ENCODE results near the gene BABAM2.

The BABAM2 gene

DNA sequence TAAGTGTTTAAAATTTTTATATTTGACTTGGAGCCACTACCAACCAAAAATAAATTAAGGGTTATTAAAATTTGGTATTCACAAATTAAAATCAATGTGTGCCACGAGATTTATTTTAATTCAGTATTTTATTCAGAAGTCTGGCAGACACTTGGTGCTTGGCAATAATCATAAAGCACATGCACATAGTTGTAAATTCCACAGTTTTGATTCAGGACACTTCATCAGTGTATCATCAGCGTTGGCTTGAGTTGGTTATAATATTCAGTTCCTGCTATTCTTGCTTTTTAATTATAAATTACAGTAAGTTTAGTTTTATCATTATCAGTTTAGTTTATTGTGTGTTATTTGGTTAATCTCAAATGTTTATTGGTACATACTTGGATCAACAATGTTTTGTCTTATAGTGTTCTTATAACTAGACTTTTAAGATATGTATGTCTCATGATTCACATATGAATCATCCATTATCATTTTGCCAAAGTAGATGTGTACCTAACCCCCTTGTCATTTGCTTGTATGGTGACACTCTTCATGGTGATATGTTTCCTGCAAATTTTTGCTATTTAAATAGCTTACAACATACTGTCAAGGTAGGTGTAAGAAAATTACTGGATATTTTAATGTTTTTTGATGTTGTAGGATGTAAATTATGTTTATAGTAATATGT is 237.9 kb downstream of the BABAM2 start:
- Histone ChIP-seq H3K27me3 (ENCODE audit: insufficient read depth, low read length) (no peaks in the 10 kb centered on the region), H3K9me3 (ENCODE audit: insufficient read depth, low read depth, low read length) (no peaks in the 10 kb centered on the region), H3K27ac (ENCODE audit: low read depth, low read length) (no peak overlapping the region), H3K36me3 (ENCODE audit: insufficient read depth, low read length) (no peaks in the 10 kb centered on the region), H3K9ac (ENCODE audit: low read depth, low read length) (no peak overlapping the region), H3K4me1 (ENCODE audit: insufficient read depth, low read length) (no peaks in the 10 kb centered on the region), H3K4me3 (ENCODE audit: low read length) (no peak overlapping the region)
- 89% methylated on average over 1 of the region's 2 CpGs for WGBS

DNA sequence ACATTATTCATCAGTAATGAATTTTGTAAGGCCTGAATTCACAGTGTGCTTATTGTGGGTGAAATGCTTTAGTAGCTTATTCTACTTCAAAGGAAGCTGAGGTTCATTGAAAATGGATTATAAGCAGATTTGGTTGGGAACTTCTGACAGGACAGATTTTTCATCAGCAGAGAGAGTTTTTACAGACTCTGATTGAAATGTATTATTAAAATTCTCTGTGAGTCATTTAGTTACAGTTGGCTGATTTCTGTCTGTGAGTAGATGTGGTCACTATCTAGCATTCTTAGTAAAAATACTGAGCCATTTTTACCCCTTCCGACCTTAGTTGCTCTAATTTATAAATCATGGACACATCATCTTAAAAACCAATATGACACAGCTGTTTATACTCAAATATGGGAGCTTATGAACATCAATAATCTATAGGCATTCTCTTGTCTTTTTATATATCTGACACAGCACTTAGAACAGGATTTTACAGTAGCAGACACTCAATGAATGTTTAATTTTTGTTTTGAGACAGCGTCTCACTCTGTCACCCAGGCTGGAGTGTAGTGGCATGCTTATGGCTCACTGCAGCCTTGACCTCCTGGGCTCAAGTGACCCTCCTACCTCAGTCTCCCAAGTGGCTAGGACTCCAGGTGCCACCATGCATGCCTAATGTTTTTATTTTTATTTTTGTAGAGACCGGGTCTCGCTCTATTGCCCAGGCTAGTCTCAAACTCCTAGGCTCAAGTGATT is 239.6 kb downstream of the BABAM2 start:
- Histone ChIP-seq H3K9ac (ENCODE audit: low read depth, low read length) (no peak overlapping the region), H3K27me3 (ENCODE audit: insufficient read depth, low read length) (no peaks in the 10 kb centered on the region), H3K4me1 (ENCODE audit: insufficient read depth, low read length) (no peaks in the 10 kb centered on the region), H3K9me3 (ENCODE audit: insufficient read depth, low read depth, low read length) (no peaks in the 10 kb centered on the region), H3K27ac (ENCODE audit: low read depth, low read length) (no peak overlapping the region), H3K4me3 (ENCODE audit: low read length) (no peak overlapping the region), H3K36me3 (ENCODE audit: insufficient read depth, low read length) (no peaks in the 10 kb centered on the region)
- 96% methylated on average over 4 of the region's 4 CpGs for WGBS

DNA sequence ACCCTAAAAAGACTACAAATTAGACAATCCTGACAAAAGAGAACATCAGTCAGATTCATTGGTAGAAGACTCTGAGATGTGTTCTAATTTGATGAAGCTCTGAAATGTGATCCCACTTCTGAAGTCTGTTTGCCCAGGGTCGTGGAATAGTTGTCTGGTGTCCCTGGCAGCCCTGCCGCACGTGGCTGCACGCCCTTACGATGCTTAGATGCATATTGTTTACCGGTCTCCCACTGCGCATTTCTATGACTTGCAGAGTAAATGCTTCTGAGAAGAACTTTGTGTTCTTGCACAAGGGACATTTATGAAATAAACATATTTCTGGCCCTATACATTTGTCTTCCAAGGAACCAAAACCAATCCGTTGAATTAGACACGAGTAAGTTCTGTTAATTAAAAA is 243.2 kb downstream of the BABAM2 start:
- Histone ChIP-seq H3K36me3 (ENCODE audit: insufficient read depth, low read length) (no peaks in the 10 kb centered on the region), H3K9ac (ENCODE audit: low read depth, low read length) (no peak overlapping the region), H3K27ac (ENCODE audit: low read depth, low read length) (no peak overlapping the region), H3K4me1 (ENCODE audit: insufficient read depth, low read length) (no peaks in the 10 kb centered on the region), H3K4me3 (ENCODE audit: low read length) (no peak overlapping the region), H3K27me3 (ENCODE audit: insufficient read depth, low read length) (no peaks in the 10 kb centered on the region), H3K9me3 (ENCODE audit: insufficient read depth, low read depth, low read length) (no peaks in the 10 kb centered on the region)
- 96% methylated on average over 9 of the region's 9 CpGs for WGBS

DNA sequence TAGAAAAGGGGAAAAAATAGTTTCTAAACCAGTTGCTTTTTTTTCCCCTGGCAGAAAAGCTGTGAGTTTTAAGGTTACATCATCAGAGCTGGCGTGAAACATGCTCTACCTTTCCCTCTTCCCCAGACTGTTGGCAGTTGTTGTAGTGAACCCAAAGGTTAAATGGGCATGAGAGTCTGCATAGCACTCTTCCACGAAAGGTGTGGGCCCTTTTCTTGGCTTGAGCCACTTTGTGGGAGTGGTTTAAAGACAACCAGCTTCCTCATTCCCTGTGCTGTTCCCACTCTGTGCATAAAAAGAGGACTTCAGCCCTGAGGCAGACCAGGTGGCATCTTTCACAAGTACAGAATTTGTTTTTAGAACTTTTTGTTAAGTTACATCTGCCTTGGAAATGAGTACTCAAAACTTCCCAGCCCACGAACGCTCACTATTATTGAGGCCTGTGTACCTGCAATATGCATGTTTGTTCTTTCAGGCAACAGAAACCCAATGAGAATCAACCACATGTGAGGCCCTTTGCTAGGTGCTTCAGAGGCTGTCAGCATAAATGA is 243.8 kb downstream of the BABAM2 start:
- WGBS = 88% methylated on average over 4 of the region's 4 CpGs
- Histone ChIP-seq H3K9ac (ENCODE audit: low read depth, low read length) (no peak overlapping the region), H3K36me3 (ENCODE audit: insufficient read depth, low read length) (no peaks in the 10 kb centered on the region), H3K4me1 (ENCODE audit: insufficient read depth, low read length) (no peaks in the 10 kb centered on the region), H3K9me3 (ENCODE audit: insufficient read depth, low read depth, low read length) (no peaks in the 10 kb centered on the region), H3K27ac (ENCODE audit: low read depth, low read length) (no peak overlapping the region), H3K27me3 (ENCODE audit: insufficient read depth, low read length) (no peaks in the 10 kb centered on the region), H3K4me3 (ENCODE audit: low read length) (no peak overlapping the region)

DNA sequence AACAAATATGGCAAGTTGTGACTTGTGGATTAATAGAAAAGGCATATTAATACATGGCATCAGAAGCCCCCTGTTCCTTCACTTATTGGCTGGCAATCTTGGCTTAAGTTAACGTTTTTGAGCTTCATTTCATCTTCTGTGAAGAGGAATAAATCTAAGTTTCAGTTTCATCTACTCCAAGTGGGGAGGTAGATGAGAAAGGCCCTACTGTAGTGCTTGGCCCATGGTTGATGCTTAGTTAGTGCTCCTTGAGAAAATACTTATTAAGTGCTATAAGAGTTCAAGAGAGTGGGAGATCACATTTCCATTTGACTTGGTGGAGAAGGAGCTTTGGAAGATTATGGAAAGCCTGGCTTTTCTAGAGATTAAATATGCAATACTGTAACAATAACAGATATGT is 244.3 kb downstream of the BABAM2 start:
- Histone ChIP-seq H3K4me1 (ENCODE audit: insufficient read depth, low read length) (no peaks in the 10 kb centered on the region), H3K36me3 (ENCODE audit: insufficient read depth, low read length) (no peaks in the 10 kb centered on the region), H3K27ac (ENCODE audit: low read depth, low read length) (no peak overlapping the region), H3K9ac (ENCODE audit: low read depth, low read length) (no peak overlapping the region), H3K27me3 (ENCODE audit: insufficient read depth, low read length) (no peaks in the 10 kb centered on the region), H3K9me3 (ENCODE audit: insufficient read depth, low read depth, low read length) (no peaks in the 10 kb centered on the region), H3K4me3 (ENCODE audit: low read length) (no peak overlapping the region)
- WGBS = 100% methylated on average over 1 of the region's 1 CpG

DNA sequence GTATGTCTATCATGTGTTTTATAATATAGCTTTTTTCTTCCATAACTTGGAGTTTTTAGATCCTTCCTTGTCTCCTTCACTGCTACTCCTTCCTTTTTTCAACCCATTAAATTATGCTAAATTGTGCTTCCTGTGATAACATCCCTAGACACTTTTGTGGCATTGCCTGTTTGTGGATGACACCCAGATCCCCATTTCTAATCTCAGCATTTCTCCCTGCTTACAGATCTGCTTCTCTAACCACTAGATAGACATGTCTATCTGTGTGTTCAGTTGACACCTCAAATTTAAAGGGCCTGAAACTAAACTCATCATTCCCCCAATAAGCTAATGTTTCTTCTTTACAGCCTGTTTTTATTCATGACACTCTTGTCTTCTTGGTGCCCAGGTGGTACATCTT is 244.8 kb downstream of the BABAM2 start:
- Histone ChIP-seq H3K4me3 (ENCODE audit: low read length) (no peak overlapping the region), H3K4me1 (ENCODE audit: insufficient read depth, low read length) (no peaks in the 10 kb centered on the region), H3K9me3 (ENCODE audit: insufficient read depth, low read depth, low read length) (no peaks in the 10 kb centered on the region), H3K9ac (ENCODE audit: low read depth, low read length) (no peak overlapping the region), H3K36me3 (ENCODE audit: insufficient read depth, low read length) (no peaks in the 10 kb centered on the region), H3K27me3 (ENCODE audit: insufficient read depth, low read length) (no peaks in the 10 kb centered on the region), H3K27ac (ENCODE audit: low read depth, low read length) (no peak overlapping the region)

DNA sequence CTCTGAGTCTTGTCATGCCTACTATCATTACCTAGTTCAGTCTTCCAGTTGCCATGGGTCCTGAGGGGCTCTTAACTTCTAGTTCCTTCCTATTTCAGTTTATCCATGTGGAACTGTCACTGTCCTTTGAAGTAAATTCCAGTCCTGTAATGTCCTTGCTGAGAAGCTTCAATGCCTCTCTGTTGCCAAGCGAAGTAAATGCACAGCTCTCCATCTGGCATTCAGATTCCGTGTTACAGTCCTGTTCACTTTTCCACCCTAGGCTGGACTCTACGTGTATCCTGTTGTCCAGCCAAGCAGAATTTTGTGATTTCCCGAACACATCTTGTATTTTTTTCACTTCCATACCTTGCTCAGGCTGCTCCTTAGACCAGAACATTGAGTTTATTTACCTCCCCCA is 245.3 kb downstream of the BABAM2 start:
- 81% methylated on average over 4 of the region's 4 CpGs for WGBS
- no peaks in the 10 kb centered on the region for H3K27me3 ChIP-seq (ENCODE audit: insufficient read depth, low read length)
- no peak overlapping the region for H3K27ac ChIP-seq (ENCODE audit: low read depth, low read length)

DNA sequence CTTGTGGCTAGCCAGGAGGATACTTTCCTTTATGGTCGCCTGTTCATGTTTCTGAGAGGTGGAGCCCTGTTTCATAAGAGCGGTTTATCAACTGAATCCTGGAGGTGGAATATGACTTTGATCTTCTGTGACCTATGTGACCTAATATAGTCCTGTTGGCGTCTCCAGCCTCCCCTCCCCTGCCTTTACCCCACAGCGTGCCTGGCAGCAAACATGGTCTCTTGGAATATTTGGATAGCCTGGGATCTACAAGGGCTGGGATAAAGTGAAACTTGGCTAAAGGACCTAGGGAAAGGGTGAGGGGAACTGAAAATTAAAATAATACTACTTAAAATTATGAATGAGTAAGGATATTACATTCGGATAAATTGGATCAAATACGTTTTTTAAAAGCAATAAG is 246.0 kb downstream of the BABAM2 start:
- Histone ChIP-seq H3K36me3 (ENCODE audit: insufficient read depth, low read length) (no peaks in the 10 kb centered on the region), H3K4me1 (ENCODE audit: insufficient read depth, low read length) (no peaks in the 10 kb centered on the region), H3K27me3 (ENCODE audit: insufficient read depth, low read length) (no peaks in the 10 kb centered on the region), H3K9ac (ENCODE audit: low read depth, low read length) (no peak overlapping the region), H3K9me3 (ENCODE audit: insufficient read depth, low read depth, low read length) (no peaks in the 10 kb centered on the region), H3K27ac (ENCODE audit: low read depth, low read length) (no peak overlapping the region), H3K4me3 (ENCODE audit: low read length) (no peak overlapping the region)
- WGBS = 96% methylated on average over 2 of the region's 6 CpGs

More for the DNA sequence above, 245.3 kb downstream of the BABAM2 start:
- H3K9ac ChIP-seq (ENCODE audit: low read depth, low read length) = no peak overlapping the region
- no peaks in the 10 kb centered on the region for H3K4me1 ChIP-seq (ENCODE audit: insufficient read depth, low read length)
- no peak overlapping the region for H3K4me3 ChIP-seq (ENCODE audit: low read length)
- H3K9me3 ChIP-seq (ENCODE audit: insufficient read depth, low read depth, low read length) = no peaks in the 10 kb centered on the region
- no peaks in the 10 kb centered on the region for H3K36me3 ChIP-seq (ENCODE audit: insufficient read depth, low read length)

DNA sequence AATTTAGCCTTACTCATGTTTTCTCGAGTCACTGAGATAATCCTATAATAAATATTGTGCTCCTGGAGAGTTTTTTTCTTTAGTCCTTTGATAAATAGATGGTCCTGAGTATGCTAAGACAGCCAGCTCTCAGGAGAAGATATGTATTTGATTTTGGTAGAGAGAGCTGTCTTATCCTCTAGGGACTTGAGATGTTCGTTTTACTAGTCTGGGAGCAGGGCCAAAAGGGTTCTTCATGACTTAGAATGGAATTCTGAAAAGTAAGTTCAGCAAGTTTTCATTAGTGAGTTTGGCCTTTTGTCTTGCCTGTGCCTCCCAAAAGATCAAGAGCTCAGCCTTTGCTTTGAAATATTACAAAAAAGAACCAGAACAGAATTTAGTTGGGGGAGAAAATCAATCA is 246.7 kb downstream of the BABAM2 start:
- H3K4me1 ChIP-seq (ENCODE audit: insufficient read depth, low read length) = no peaks in the 10 kb centered on the region
- WGBS = 88% methylated on average over 2 of the region's 2 CpGs
- H3K27ac ChIP-seq (ENCODE audit: low read depth, low read length) = no peak overlapping the region
- no peaks in the 10 kb centered on the region for H3K9me3 ChIP-seq (ENCODE audit: insufficient read depth, low read depth, low read length)
- H3K9ac ChIP-seq (ENCODE audit: low read depth, low read length) = no peak overlapping the region
- no peaks in the 10 kb centered on the region for H3K27me3 ChIP-seq (ENCODE audit: insufficient read depth, low read length)
- no peak overlapping the region for H3K4me3 ChIP-seq (ENCODE audit: low read length)
- no peaks in the 10 kb centered on the region for H3K36me3 ChIP-seq (ENCODE audit: insufficient read depth, low read length)

DNA sequence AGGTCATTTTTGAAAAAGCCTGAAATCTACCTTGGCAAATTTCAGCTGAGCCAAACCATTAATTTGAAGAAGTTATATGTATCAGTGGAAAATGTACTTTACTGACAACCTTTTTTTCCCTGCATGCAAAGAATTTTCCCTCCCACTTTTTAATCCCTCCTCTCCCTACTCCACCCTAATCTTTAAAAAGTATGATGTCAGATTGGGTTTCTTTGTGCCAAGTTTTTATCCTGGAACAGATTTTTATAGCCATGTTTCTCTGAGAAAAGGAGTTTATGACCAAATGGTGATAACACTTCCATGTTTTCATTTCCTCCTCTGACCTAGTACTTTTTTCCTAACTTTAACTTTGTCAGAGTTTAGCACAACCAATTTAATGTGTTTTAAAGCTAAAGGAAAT is 251.9 kb downstream of the BABAM2 start:
- Histone ChIP-seq H3K27me3 (ENCODE audit: insufficient read depth, low read length) (no peaks in the 10 kb centered on the region), H3K27ac (ENCODE audit: low read depth, low read length) (no peak overlapping the region), H3K9ac (ENCODE audit: low read depth, low read length) (no peak overlapping the region), H3K36me3 (ENCODE audit: insufficient read depth, low read length) (no peaks in the 10 kb centered on the region), H3K4me3 (ENCODE audit: low read length) (no peak overlapping the region), H3K9me3 (ENCODE audit: insufficient read depth, low read depth, low read length) (no peaks in the 10 kb centered on the region), H3K4me1 (ENCODE audit: insufficient read depth, low read length) (no peaks in the 10 kb centered on the region)

DNA sequence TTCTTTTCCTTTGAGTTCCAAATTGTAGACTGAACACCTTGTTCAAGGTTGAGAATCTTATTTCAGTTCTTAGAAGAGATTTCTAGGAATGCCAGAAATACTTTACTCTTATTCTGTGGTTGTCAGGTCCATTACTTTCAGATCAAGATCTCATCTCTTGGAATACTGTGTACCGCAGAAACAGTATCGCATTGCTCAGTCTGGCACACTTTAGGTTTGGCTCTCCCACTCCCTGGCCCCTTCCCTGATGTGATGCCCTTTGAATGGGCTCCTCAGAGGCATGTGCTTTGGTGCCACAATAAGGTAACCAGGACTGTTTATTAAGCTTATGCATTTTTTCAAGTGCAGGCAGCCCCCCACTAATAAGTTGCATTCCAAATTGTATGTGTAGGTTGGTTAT is 257.5 kb downstream of the BABAM2 start:
- H3K27me3 ChIP-seq (ENCODE audit: insufficient read depth, low read length) = no peaks in the 10 kb centered on the region
- H3K4me3 ChIP-seq (ENCODE audit: low read length) = no peak overlapping the region
- no peaks in the 10 kb centered on the region for H3K9me3 ChIP-seq (ENCODE audit: insufficient read depth, low read depth, low read length)
- no peaks in the 10 kb centered on the region for H3K36me3 ChIP-seq (ENCODE audit: insufficient read depth, low read length)
- 94% methylated on average over 2 of the region's 2 CpGs for WGBS
- H3K27ac ChIP-seq (ENCODE audit: low read depth, low read length) = no peak overlapping the region
- H3K9ac ChIP-seq (ENCODE audit: low read depth, low read length) = no peak overlapping the region
- no peaks in the 10 kb centered on the region for H3K4me1 ChIP-seq (ENCODE audit: insufficient read depth, low read length)
